HCT116 (cell line): ENCODE measurements around the gene TMEM38B. TPM values are rescaled to one million over a fixed set of nuclear protein-coding genes. Genes with fewer than 3 reads are reported as not detected.

ENCODE experiments used
- ATAC-seq: fragments of 200-7000 bp; cut with Tn5 transposase; 2 replicates; pipeline ENCODE4 v1.9.1; 2020; ENCODE audit warnings: mild to moderate bottlenecking, moderate library complexity
- BruUV-seq: library from RNA; stranded (reverse); fragments of 400-500 nt; replicated peaks from 2 replicates; lab custom pipeline; 2021; lab: Mats Ljungman, UMichigan
- CTCF ChIA-PET: fragments of 300-600 bp; sonication (Branson Sonifier 250); formaldehyde crosslinking; loops from one replicate; lab custom pipeline; 2021; ENCODE audit warnings: antibody characterized with exemption; lab: Charles Lee
- POLR2A ChIA-PET: fragments of 300-600, 350-600 bp; sonication (Branson Sonifier 250); formaldehyde crosslinking; loops from one replicate; lab custom pipeline; 2021; ENCODE audit warnings: antibody characterized with exemption; lab: Charles Lee
- RAD21 ChIA-PET, 2 experiments: fragments of 300-600 bp; sonication (Branson Sonifier 250); formaldehyde crosslinking; loops; one replicate each; lab custom pipeline; 2023; ENCODE audit warnings: low total read pairs in 2 of 2; ENCODE audit not compliant: uncharacterized antibody in 2 of 2, unreplicated experiment in 2 of 2, low non-redundant PET in 1 of 2; lab: Charles Lee
- DNase-seq: peaks from one replicate; pipeline ENCODE4 v3.0.0-alpha.2; 2010; ENCODE audit warnings: low read depth, low spot score
- H2AFZ ChIP-seq: fragments of 200-600 bp; shearing (Covaris generic), sonication (generic); 2 replicates; pipeline ENCODE4 v1.6.1; 2017; ENCODE audit warnings: low read depth, mixed run types, mixed read lengths, antibody characterized with exemption, low read length; ENCODE audit not compliant: poor library complexity, severe bottlenecking
- H3K27ac ChIP-seq: 2 replicates; pipeline ENCODE4 v1.5.1; 2012; ENCODE audit warnings: low read depth, low read length
- H3K27me3 ChIP-seq: fragments of 200-600 bp; sonication (generic); 2 replicates; pipeline ENCODE4 v1.6.1; 2016; ENCODE audit warnings: mixed run types, low read length, mixed read lengths; ENCODE audit not compliant: insufficient read depth
- H3K36me3 ChIP-seq, 2 experiments: fragments of 200-500 bp in 1 of 2; fragments of 200-600 bp in 1 of 2; sonication (Bioruptor generic) in 1 of 2; sonication (generic) in 1 of 2; 2 replicates each; pipeline versions ENCODE4 v1.5.1 to v1.6.1; 2014 to 2016; ENCODE audit warnings: low read length in 2 of 2, inconsistent platforms in 1 of 2, mixed read lengths in 1 of 2, mixed run types in 1 of 2; ENCODE audit not compliant: insufficient read depth in 2 of 2, control insufficient read depth in 1 of 2
- H3K4me1 ChIP-seq, 2 experiments: fragments of 200-600 bp in 1 of 2; sonication (generic) in 1 of 2; 2 replicates each; pipeline versions ENCODE4 v1.5.1 to v1.6.1; 2012 to 2017; ENCODE audit warnings: low read length in 2 of 2, inconsistent platforms in 1 of 2, mild to moderate bottlenecking in 1 of 2, mixed read lengths in 1 of 2, mixed run types in 1 of 2, moderate library complexity in 1 of 2; ENCODE audit not compliant: insufficient read depth in 2 of 2, control insufficient read depth in 1 of 2
- H3K4me2 ChIP-seq: fragments of 200-600 bp; sonication (generic); 2 replicates; pipeline ENCODE4 v1.6.1; 2017; ENCODE audit warnings: mixed run types, low read length, mixed read lengths
- H3K4me3 ChIP-seq, 2 experiments: fragments of 200-600 bp in 1 of 2; sonication (generic) in 1 of 2; replicated peaks in 1 of 2; 2 replicates each; pipeline ENCODE4 v1.5.1; 2011 to 2016; ENCODE audit warnings: low read length in 2 of 2, control low read depth in 1 of 2, low read depth in 1 of 2, mild to moderate bottlenecking in 1 of 2, mixed read lengths in 1 of 2, mixed run types in 1 of 2
- H3K79me2 ChIP-seq: fragments of 200-600 bp; sonication (generic); 2 replicates; pipeline ENCODE4 v1.6.1; 2017; ENCODE audit warnings: mild to moderate bottlenecking, mixed run types, low read length, moderate library complexity, mixed read lengths; ENCODE audit not compliant: insufficient read depth
- H3K9ac ChIP-seq: fragments of 200-600 bp; sonication (generic); 2 replicates; pipeline ENCODE4 v1.6.1; 2016; ENCODE audit warnings: low read length, mixed read lengths
- H3K9me2 ChIP-seq: fragments of 200-600 bp; sonication (generic), shearing (Covaris generic); 2 replicates; pipeline ENCODE4 v1.6.1; 2017; ENCODE audit warnings: mixed run types, mild to moderate bottlenecking, moderate library complexity; ENCODE audit not compliant: insufficient read depth
- H3K9me3 ChIP-seq, 2 experiments: fragments of 200-500 bp in 1 of 2; fragments of 200-600 bp in 1 of 2; sonication (Bioruptor generic) in 1 of 2; sonication (generic) in 1 of 2; 2 replicates each; pipeline ENCODE4 v1.6.1; 2014 to 2017; ENCODE audit warnings: low read length in 2 of 2, mixed read lengths in 2 of 2, inconsistent platforms in 1 of 2, low read depth in 1 of 2, mild to moderate bottlenecking in 1 of 2, mixed run types in 1 of 2, moderate library complexity in 1 of 2; ENCODE audit not compliant: control insufficient read depth in 1 of 2, insufficient read depth in 1 of 2
- H4K20me1 ChIP-seq: fragments of 200-600 bp; sonication (generic), shearing (Covaris generic); 2 replicates; pipeline ENCODE4 v1.6.1; 2017; ENCODE audit warnings: mixed run types, mild to moderate bottlenecking, moderate library complexity; ENCODE audit not compliant: insufficient read depth
- CEBPB ChIP-seq: IDR thresholded peaks from 2 replicates; pipeline ENCODE4 v1.6.1; 2012; ENCODE audit warnings: low read depth
- FOSL1 ChIP-seq: IDR thresholded peaks from 2 replicates; pipeline ENCODE4 v1.6.1; 2012; ENCODE audit warnings: low read depth
- JUND ChIP-seq: IDR thresholded peaks from 2 replicates; pipeline ENCODE4 v1.6.1; 2012
- YY1 ChIP-seq: IDR thresholded peaks from 2 replicates; pipeline ENCODE4 v1.6.1; 2011; ENCODE audit warnings: low read length, low read depth, moderate library complexity, mild to moderate bottlenecking; ENCODE audit not compliant: insufficient replicate concordance; ENCODE audit errors: extremely low read depth
- ZNF274 ChIP-seq: fragments of 200-500 bp; sonication (Bioruptor generic); IDR thresholded peaks from 2 replicates; pipeline ENCODE4 v1.6.1; 2014; ENCODE audit warnings: mild to moderate bottlenecking, low read depth, low read length, inconsistent platforms
- intact Hi-C: fragments of 100-400 bp; cut with micrococcal nuclease; formaldehyde crosslinking; loops from 2 replicates; pipeline ENCODE4 v1.10.0; 2022
- total RNA-seq: library from RNA; stranded (reverse); gene quantifications from one replicate; pipeline ENCODE4 v1.2.1, GENCODE V29; 2021; ENCODE audit not compliant: unreplicated experiment

The TMEM38B gene
- total RNA-seq, 1 experiment from 2014 or later, result 24.5 TPM

DNA sequence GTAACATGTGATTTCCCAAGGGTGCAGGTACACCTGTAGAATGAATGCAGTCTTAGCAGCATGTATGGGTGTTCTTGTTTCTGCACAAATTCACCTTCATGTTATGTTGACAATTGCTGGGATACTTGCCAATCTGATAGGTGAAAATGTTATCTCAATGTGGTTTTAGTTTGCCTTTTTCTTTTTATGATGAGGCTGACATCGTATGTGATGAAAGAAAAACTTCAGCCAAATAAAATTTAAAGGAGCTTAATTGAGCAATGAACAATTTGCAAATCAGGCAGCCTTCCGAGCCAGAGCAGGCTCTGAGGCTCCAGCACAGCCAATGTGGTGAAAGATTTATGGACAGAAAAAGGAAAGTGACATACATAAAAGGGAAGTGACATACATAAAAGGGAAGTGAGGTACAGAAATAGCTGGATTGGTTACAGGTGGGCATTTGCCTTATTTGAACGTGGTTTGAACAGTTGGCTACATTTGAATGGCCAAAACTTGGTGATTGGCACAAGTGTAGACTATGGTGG is 21.6 kb upstream of the TMEM38B start:
- H3K79me2 ChIP-seq, result no peaks in the 10 kb centered on the region
- no peak overlapping the region for H2AFZ ChIP-seq
- DNase-seq (no peak), ATAC-seq (no peak)
- no peaks in the 10 kb centered on the region for H3K36me3 ChIP-seq
- no peaks in the 10 kb centered on the region for H4K20me1 ChIP-seq
- BruUV-seq, result no TSS peak
- H3K27me3 ChIP-seq, result no peaks in the 10 kb centered on the region
- ChIA-PET POLR2A (no interaction called here), CTCF (no interaction called here), RAD21 (no interaction called here)
- H3K4me2 ChIP-seq, result no peak overlapping the region
- no peak overlapping the region for H3K9ac ChIP-seq
- TF ChIP-seq YY1, result no peak
- H3K27ac ChIP-seq, result no peak overlapping the region
- H3K4me1 ChIP-seq, result no peaks in the 10 kb centered on the region
- H3K9me3 ChIP-seq, result no peaks in the 10 kb centered on the region
- H3K9me2 ChIP-seq, result no peaks in the 10 kb centered on the region
- no peak overlapping the region for H3K4me3 ChIP-seq
- intact Hi-C loops, result no loop called here

DNA sequence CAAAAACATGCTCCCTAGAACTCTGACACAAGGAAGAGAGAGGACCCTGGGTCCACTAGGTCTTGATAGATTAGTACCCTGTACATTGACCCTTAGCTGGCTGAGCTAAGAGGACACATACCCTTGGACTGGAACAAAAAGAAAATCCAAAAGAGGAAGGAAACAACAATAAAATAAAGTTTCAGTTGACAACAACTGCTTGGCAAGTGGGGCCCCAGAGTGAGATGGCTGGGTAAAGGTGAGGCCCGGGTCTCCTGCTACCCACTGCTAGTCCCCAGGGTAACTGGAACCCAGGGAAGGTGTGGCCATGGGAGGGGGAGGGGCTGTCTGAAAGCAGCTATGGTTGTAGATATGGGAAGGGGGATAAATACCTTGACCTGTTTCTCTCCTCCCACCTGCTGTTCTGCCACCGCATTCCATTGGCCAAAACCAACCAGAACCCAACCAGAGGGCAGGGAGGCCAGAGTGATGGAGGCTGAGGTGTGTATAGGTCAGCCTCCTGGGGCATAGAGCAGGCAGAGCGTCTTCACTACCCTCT is 20.4 kb upstream of the TMEM38B start:
- CTCF ChIA-PET, result no interaction called here
- intact Hi-C loops, result no loop called here
- H2AFZ ChIP-seq, result no peak overlapping the region
- H3K4me3 ChIP-seq, result no peak overlapping the region
- no peak overlapping the region for H3K4me2 ChIP-seq
- no peaks in the 10 kb centered on the region for H4K20me1 ChIP-seq
- RAD21 ChIA-PET, result no interaction called here
- no peaks in the 10 kb centered on the region for H3K9me2 ChIP-seq
- DNase-seq (no peak), ATAC-seq (no peak)
- TF ChIP-seq FOSL1 (no peak), JUND (no peak), CEBPB (no peak), ZNF274 (no peak)
- no peaks in the 10 kb centered on the region for H3K36me3 ChIP-seq
- no peak overlapping the region for H3K27ac ChIP-seq
- H3K4me1 ChIP-seq, result no peaks in the 10 kb centered on the region
- H3K79me2 ChIP-seq, result no peaks in the 10 kb centered on the region
- POLR2A ChIA-PET, result no interaction called here
- H3K27me3 ChIP-seq, result no peaks in the 10 kb centered on the region
- no peaks in the 10 kb centered on the region for H3K9me3 ChIP-seq
- no peak overlapping the region for H3K9ac ChIP-seq
- no TSS peak for BruUV-seq
